Common myeloid progenitor, CD34-positive (primary cell): ENCODE data around the gene HIGD2B.
A peak's percentile ranks its signal among the peaks of the same experiment; 100 is the strongest.
"Not testable (repeated sequence)": the region's sequence is repeated elsewhere in the genome, so short reads cannot be mapped to it uniquely, and the experiment has no call there.

Experiments used
- CTCF ChIA-PET: fragments of 350-600 bp; sonication (Branson Sonifier 250); formaldehyde crosslinking; loops from one replicate; lab custom pipeline; 2021; ENCODE audit warnings: antibody characterized with exemption; lab: Charles Lee
- POLR2A ChIA-PET: fragments of 350-600 bp; sonication (Branson Sonifier 250); formaldehyde crosslinking; loops from one replicate; lab custom pipeline; 2021; ENCODE audit warnings: antibody characterized with exemption; lab: Charles Lee
- DNase-seq, 3 donors: peaks; one replicate each; pipeline versions ENCODE4 v3.0.0 to v3.0.0-alpha.2; 2013
- H3K27ac ChIP-seq, 2 experiments: 1 replicate in 1 of 2; 2 replicates in 1 of 2; pipeline ENCODE4 v1.7.0; 2013; ENCODE audit warnings: inconsistent platforms in 2 of 2, low read length in 2 of 2, mild to moderate bottlenecking in 2 of 2, low read depth in 1 of 2, moderate library complexity in 1 of 2; ENCODE audit not compliant: severe bottlenecking in 2 of 2, insufficient read depth in 1 of 2, poor library complexity in 1 of 2
- H3K27me3 ChIP-seq, 5 experiments: replicated peaks in 2 of 5; 1 replicate in 3 of 5; 2 replicates in 2 of 5; pipeline versions ENCODE4 v1.6.1 to v1.7.0; 2013; ENCODE audit warnings: low read length in 4 of 5, mild to moderate bottlenecking in 2 of 5, moderate library complexity in 2 of 5, inconsistent platforms in 1 of 5; ENCODE audit not compliant: insufficient read depth in 5 of 5, control insufficient read depth in 4 of 5
- H3K36me3 ChIP-seq, 4 experiments: 1 replicate in 2 of 4; 2 replicates in 2 of 4; pipeline versions ENCODE4 v1.6.1 to v1.7.0; 2013; ENCODE audit warnings: low read length in 3 of 4, control low read depth in 1 of 4, mild to moderate bottlenecking in 1 of 4; ENCODE audit not compliant: control insufficient read depth in 4 of 4, insufficient read depth in 4 of 4
- H3K4me1 ChIP-seq, 4 experiments: 1 replicate in 3 of 4; 2 replicates in 1 of 4; pipeline versions ENCODE4 v1.6.1 to v1.7.1; 2013; ENCODE audit warnings: low read length in 3 of 4, mild to moderate bottlenecking in 3 of 4, control low read depth in 1 of 4, inconsistent platforms in 1 of 4, moderate library complexity in 1 of 4; ENCODE audit not compliant: control insufficient read depth in 4 of 4, insufficient read depth in 4 of 4; ENCODE audit errors: control extremely low read depth in 1 of 4
- H3K4me3 ChIP-seq, 7 experiments: 1 replicate in 4 of 7; 2 replicates in 3 of 7; pipeline versions ENCODE4 v1.5.1 to v1.7.0; 2013; ENCODE audit warnings: mild to moderate bottlenecking in 7 of 7, low read length in 6 of 7, moderate library complexity in 6 of 7, inconsistent platforms in 2 of 7, low read depth in 2 of 7, control low read depth in 1 of 7; ENCODE audit not compliant: insufficient read depth in 4 of 7, control insufficient read depth in 1 of 7; ENCODE audit errors: extremely low read depth in 1 of 7
- H3K9me3 ChIP-seq, 5 experiments: 1 replicate in 4 of 5; 2 replicates in 1 of 5; pipeline versions ENCODE4 v1.6.1 to v1.7.1; 2013; ENCODE audit warnings: low read length in 4 of 5, mild to moderate bottlenecking in 2 of 5, inconsistent platforms in 1 of 5, low read depth in 1 of 5, moderate library complexity in 1 of 5; ENCODE audit not compliant: control insufficient read depth in 4 of 5, insufficient read depth in 2 of 5; ENCODE audit errors: control extremely low read depth in 1 of 5
- WGBS: methylation state at CpG from one replicate; pipeline ENCODE4 v1.1.5; 2013; ENCODE audit not compliant: insufficient coverage; 5-methylcytosine and 5-hydroxymethylcytosine counted together

The HIGD2B gene

GRCh38 chr15:72680931-72681330, 5.1 kb downstream of the HIGD2B start:
- H3K9me3 ChIP-seq = no peaks in the 10 kb centered on the region
- H3K4me3 ChIP-seq = no peak overlapping the region
- no peak overlapping the region for H3K27ac ChIP-seq
- peaks cover 0 to 24% (median 3%) of the 10 kb centered on the region in 5 experiments for H3K27me3 ChIP-seq
- ChIA-PET CTCF (interaction anchor here (0.7 to 1.1 kb wide), 2 partner anchors 48 to 81 kb away, joined by 3 read pairs; no protein-coding TSS in a partner anchor), POLR2A (interaction anchor here (0.6 kb wide), 1 partner anchor 105 kb away, joined by 3 read pairs; no protein-coding TSS in a partner anchor)
- DNase-seq = peak in 2 of 3 donors; percentile 36 to 44
- no peaks in the 10 kb centered on the region for H3K36me3 ChIP-seq
- WGBS = 43% methylated on average over 1 of the region's 3 CpGs
- peaks cover 0 to 8% (median 7%) of the 10 kb centered on the region in 4 experiments for H3K4me1 ChIP-seq

- 100% methylated on average over 1 of the region's 4 CpGs for WGBS
- CTCF ChIA-PET = no interaction called here
- POLR2A ChIA-PET = no interaction called here
- Histone ChIP-seq H3K36me3 (no peaks in the 10 kb centered on the region), H3K27me3 (peaks cover 0 to 25% (median 3%) of the 10 kb centered on the region in 5 experiments), H3K9me3 (no peaks in the 10 kb centered on the region), H3K4me1 (no peaks in the 10 kb centered on the region), H3K27ac (no peak overlapping the region), H3K4me3 (no peak overlapping the region)
- no peak for DNase-seq
Observed at GRCh38 chr15:72676838-72677237, 9.1 kb downstream of the HIGD2B start.

- no peak for DNase-seq
- Histone ChIP-seq H3K36me3 (no peaks in the 10 kb centered on the region), H3K27ac (no peak overlapping the region), H3K9me3 (no peaks in the 10 kb centered on the region), H3K4me1 (peaks cover 0 to 11% (median 4%) of the 10 kb centered on the region in 4 experiments), H3K27me3 (peaks cover 0 to 7% (median 0%) of the 10 kb centered on the region in 5 experiments), H3K4me3 (no peak overlapping the region)
- POLR2A ChIA-PET = no interaction called here
- 39% methylated on average over 3 of the region's 3 CpGs for WGBS
- CTCF ChIA-PET = interaction anchor here (1.3 to 1.7 kb wide), 4 partner anchors 71 to 362 kb away, joined by 3 to 10 read pairs (median 4); no protein-coding TSS in a partner anchor
Observed at GRCh38 chr15:72671525-72671924, 14.5 kb downstream of the HIGD2B start.

- POLR2A ChIA-PET, H3K27ac ChIP-seq, H3K9me3 ChIP-seq, H3K27me3 ChIP-seq, H3K36me3 ChIP-seq: not testable (repeated sequence)
- DNase-seq = peak; percentile 58 to 73 (median 72)
- CTCF ChIA-PET = interaction anchor here (1.3 to 1.7 kb wide), 4 partner anchors 70 to 363 kb away, joined by 3 to 10 read pairs (median 4); no protein-coding TSS in a partner anchor
- Histone ChIP-seq H3K4me1 (peaks cover 0 to 11% (median 4%) of the 10 kb centered on the region in 4 experiments), H3K4me3 (peak overlapping the region in 6 of 7 experiments; percentile 23 to 75 (median 44))
- WGBS = 2% methylated on average over 5 of the region's 8 CpGs
Observed at GRCh38 chr15:72670656-72671352, 15.2 kb downstream of the HIGD2B start.

GRCh38 chr15:72669803-72670202, 16.2 kb downstream of the HIGD2B start:
- H3K4me1 ChIP-seq = peaks cover 0 to 11% (median 4%) of the 10 kb centered on the region in 4 experiments
- DNase-seq, H3K4me3 ChIP-seq, H3K36me3 ChIP-seq, POLR2A ChIA-PET, H3K27me3 ChIP-seq, H3K9me3 ChIP-seq, CTCF ChIA-PET, H3K27ac ChIP-seq: not testable (repeated sequence)
- WGBS = no CpG with 5 or more reads among the region's 6 CpGs

GRCh38 chr15:72665706-72666105, 20.3 kb downstream of the HIGD2B start:
- H3K36me3 ChIP-seq, POLR2A ChIA-PET, H3K9me3 ChIP-seq, H3K4me1 ChIP-seq, DNase-seq, H3K4me3 ChIP-seq, H3K27me3 ChIP-seq, CTCF ChIA-PET, H3K27ac ChIP-seq: not testable (repeated sequence)
- WGBS = 77% methylated on average over 3 of the region's 11 CpGs

- H3K27me3 ChIP-seq, H3K4me1 ChIP-seq, CTCF ChIA-PET, H3K27ac ChIP-seq, DNase-seq, H3K36me3 ChIP-seq, POLR2A ChIA-PET, H3K9me3 ChIP-seq, H3K4me3 ChIP-seq: not testable (repeated sequence)
- no CpG with 5 or more reads among the region's 8 CpGs for WGBS
Observed at GRCh38 chr15:72663931-72664330, 22.1 kb downstream of the HIGD2B start.
